GM19397 (cell line): Measurements from ENCODE around the gene CHRDL2.
A peak's percentile ranks its signal among the peaks of the same experiment; 100 is the strongest.
"Not testable (repeated sequence)": the region's sequence is repeated elsewhere in the genome, so short reads cannot be mapped to it uniquely, and the experiment has no call there.

Experiments used
- ATAC-seq: cut with Tn5 transposase; IDR thresholded peaks from one replicate; pipeline ENCODE4 v1.9.1; 2021; ENCODE audit warnings: mild to moderate bottlenecking, moderate library complexity; ENCODE audit not compliant: unreplicated experiment

CHRDL2 gene, protein sequence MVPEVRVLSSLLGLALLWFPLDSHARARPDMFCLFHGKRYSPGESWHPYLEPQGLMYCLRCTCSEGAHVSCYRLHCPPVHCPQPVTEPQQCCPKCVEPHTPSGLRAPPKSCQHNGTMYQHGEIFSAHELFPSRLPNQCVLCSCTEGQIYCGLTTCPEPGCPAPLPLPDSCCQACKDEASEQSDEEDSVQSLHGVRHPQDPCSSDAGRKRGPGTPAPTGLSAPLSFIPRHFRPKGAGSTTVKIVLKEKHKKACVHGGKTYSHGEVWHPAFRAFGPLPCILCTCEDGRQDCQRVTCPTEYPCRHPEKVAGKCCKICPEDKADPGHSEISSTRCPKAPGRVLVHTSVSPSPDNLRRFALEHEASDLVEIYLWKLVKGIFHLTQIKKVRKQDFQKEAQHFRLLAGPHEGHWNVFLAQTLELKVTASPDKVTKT

DNA sequence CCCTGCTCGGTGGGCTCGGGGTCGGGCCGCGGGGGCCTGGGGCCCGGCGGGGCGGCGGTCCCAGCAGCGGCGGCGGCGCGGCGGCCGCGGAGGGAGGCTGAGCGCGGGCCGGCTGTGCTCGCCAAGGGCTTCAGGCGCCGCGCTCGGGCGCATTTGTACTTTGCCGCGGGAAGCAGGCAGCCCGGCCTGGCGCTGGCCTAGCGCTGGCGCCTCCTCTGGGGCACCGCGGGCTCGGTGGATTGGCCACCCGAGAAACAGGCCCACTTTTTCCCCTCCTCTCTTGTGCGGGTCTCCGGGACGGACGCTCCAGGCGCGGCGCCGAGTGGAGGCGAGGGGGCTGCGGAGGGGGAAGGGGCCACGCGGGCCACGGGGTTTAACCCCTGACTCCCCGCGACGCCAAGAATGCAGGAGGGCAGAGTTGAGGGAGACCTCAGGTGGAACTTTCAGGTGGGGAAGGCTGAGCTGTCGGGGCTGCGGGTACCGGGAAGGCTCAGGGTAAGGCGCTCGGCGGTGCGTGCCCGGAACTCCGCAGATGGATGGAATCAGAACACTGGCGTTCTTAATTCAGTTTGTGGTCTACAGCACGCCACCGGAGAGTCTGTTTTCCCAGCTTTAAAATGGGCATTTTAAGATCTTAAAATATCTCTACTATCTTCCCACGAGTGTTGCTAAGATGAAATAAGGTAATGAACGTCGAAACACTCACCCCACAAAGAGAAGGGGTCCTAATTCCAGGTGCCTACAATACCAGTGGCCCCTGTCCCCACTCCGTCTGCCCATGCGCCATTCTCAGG, at the start of gene CHRDL2:
CHRDL2 (minus strand) TSS at position 126 of the 794 bp plus-strand sequence. CDS start 538 bp downstream, outside the sequence.
- ATAC-seq: no peak

DNA sequence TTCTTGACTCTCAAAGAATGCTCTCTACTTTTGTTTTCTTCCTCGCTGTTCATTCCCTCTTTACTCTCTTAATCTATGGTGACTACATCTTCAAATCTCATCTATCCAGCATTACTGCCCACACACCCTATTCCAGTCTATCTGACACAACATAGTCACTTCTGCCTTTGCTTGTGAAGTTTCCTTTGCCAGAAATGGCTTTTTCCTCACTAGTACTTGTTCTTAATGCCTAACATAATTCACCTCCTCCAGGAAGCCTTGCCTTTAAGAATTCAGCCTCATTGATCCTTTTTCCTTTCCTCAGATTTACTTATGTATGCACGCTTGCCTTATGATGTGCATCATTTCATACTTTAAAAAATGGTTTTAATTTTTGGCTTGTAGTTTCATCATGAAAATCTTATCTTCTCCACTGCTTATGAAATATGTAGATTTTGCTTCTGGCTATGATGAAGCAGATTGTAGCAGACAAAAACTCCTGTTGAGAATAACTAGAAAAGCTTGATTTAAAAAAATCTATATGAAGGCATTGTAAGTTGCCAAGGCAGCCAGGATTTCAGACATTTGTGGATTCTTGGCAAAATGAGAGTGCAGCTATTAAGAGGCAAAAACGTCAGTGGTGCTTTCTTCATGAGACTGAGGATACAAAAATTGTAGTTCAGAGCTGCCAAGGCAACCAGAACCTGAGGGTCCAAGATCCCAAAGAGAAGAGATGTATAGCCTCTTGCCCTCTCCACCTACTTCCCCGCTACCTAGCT, 49.2 kb upstream of the CHRDL2 start:
- ATAC-seq: no peak

DNA sequence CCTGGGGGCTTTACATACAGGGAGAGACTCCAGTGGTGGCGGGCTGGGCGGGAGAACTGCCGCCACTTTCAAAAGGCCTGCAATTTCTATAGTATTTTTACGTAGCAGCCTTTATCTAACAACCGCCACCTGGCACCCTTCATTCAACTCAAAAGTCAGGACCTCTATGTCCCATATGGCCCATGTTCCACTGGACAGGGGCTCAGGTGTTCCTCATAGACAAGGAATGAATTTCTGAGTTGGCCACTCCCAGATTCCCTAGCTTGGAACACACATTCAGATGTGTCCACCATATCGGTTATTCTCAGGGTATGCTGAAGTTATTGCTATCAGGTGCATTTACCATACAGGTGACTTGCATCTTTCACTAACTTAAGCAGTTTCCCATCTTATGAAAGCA, 47.4 kb upstream of the CHRDL2 start:
- no peak for ATAC-seq

DNA sequence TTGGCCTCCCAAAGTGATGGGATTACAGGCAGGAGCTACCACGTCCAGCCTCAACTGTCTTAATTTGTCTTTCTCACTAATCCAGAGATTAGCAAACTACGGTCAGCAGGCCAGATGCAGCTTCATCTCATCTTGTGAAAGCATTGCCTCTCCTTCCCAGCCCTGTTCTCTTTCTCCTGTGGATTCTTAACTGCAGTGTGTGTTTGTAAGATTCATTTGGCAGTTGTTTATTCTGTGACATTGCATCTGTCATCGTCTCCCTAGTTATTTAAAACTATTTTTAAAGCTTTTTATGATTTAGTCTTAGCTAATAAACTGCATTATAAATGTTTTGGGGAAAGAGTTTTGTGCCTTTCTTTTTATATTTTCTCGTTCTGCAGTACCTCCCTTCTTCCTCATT, 46.7 kb upstream of the CHRDL2 start:
- no peak for ATAC-seq

DNA sequence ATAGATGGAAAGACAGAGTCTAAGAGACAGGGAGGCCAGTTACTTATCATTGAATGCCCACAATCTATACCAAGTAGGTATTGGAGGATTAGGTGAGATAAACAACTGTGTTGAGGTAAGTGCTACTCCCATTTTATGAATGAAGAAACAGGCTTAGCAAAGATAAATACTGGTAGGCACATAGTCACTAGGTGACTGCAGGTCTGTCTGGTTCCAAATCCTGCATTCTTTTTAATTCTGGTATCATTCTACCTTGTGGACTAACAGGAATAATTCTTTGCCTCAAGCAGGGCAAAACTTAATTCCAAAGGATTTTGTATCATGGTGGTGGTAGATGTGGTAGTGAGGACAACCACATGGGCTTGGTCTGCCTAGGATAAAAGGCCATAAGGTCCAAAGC, 45.8 kb upstream of the CHRDL2 start:
- no peak for ATAC-seq

DNA sequence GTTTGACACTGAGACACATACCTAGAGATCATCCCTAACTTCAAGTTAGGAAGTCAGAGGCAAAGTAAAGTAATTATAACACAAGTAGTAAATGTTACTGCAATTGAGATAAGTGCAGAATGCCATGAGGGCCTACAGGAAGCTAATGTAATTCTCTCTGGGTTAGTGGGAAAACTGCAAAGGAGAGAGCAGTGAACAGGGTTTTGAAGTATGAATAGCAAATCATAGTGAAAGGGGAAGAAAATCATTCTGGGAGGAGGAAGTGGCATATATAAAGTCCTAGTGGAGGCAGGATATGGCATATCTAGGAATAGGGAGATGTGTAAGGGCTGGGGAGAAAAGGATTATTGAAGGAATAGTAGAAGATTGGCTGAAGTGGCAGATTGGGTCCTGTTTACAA, 45.3 kb upstream of the CHRDL2 start:
- ATAC-seq: no peak

DNA sequence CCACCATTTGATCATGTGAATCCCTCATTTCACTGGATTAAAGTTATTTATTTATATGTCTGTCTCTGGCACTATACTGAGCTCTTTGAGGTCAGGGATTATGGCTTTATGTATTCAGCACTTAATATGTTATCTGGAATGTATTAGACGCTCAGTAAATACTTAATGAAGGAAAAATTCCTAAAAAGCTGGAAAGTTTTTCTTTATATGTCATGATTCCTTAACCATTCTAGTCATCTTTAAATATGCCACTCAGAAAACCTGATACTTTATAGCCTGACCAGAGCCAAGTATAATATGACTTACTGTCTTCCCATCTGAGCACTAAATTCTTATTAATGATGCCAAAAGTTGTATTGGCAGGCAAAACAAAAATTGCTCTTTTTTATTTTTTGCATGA, 44.5 kb upstream of the CHRDL2 start:
- ATAC-seq: no peak

DNA sequence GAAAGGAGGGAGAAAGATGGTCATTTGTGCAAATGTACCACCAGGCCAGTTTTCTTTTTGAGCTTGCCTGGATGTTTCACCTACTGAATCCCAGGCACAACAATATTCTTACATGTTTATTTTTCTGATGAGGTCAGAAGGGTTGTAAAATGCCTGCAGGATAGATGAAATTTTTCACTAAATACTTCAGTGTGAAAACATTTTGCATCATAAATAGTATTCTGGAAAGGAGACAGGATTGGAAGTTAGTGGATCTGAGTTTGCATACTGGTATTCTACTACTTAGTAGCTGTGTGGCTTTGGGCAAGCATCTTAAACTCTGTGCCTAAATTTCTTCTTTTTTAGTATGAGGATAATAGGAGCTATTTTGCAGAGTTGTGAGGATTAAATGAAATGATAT, 42.2 kb upstream of the CHRDL2 start:
- ATAC-seq: no peak

DNA sequence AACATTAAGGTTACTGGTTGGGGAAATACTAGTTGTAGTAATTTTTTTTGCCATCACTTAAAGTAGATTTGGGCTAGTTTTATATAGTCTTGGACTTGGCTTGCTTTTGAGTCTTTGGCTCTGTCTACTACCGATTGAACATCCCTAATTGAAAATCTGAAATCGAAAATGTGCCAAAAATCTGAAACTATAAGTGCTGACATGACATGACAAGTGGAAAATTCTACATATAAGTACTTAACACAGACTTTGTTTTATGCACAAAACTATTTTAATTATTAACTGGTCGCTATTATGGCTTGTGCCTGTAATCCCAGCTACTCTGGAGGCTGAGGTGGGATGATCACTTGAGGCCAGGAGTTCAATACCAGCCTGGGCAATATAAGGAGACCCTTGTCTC, 39.9 kb upstream of the CHRDL2 start:
- no peak for ATAC-seq

DNA sequence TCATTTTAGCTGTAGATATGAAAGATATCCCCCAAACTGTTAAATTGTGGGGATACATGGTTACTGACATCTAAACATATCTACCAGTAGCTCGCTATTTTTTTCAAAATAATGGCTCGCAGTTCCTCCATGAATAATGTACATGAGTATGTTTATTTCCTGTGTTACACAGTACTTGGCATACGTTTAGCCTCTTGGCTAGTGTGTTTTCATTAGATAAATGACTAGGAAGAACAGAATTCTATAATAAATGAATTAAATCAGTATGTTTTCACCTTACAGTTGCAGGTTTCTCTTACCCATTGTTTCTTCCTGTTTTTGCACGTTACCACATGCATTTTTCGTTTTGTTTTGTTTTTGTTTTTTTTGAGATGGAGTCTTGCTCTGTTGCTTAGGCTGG, 39.2 kb upstream of the CHRDL2 start:
- no peak for ATAC-seq

DNA sequence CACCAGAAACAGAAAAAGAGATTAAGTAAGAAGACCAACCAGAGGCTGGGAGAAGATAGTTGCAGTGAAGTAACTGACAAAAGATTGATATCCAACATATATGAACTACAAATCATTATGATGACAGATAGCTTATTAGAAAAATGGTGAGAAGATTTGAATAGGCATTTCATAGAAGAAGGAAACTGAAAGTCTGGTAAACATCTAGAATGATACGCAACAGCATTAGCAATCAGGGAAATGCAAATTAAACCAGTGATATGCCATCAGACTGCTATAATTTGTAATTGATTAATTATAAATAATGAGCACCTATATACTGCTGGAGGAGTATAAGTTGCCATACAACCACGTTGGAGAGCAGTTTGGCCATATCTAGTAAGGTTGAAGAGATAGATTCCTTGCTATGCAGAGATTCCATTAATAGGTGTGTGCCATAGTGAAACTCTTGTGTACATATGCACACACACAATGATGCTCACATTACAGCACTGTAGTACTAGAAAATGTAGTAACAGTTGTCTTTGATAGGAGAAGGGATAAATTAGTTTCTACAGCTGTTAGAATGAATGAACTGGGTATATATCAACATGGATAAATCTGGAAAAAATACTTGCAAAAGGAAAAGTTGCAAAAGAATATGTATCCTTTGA, 38.0 kb upstream of the CHRDL2 start:
- no peak for ATAC-seq

DNA sequence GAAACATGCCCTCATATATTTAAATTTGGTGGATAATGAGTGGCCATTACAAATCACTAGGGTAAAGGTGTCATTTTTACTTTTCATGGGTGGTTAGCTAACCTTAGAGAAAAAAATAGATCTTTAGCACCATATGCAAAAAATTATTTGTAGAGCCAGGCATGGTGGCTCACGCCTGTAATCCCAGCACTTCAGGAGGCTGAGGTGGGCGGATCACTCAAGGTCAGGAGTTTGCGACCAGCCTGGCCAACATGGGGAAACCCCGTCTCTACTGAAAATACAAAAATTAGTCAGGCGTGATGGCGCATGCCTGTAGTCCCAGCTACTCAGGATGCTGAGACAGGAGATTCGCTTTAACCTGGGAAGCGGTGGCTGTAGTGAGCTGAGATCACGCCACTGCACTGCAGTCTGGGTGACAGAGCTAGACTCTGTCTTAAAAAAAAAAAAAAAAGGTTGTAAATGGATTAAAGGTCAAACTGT, 37.0 kb upstream of the CHRDL2 start:
- ATAC-seq: peak; percentile 63

DNA sequence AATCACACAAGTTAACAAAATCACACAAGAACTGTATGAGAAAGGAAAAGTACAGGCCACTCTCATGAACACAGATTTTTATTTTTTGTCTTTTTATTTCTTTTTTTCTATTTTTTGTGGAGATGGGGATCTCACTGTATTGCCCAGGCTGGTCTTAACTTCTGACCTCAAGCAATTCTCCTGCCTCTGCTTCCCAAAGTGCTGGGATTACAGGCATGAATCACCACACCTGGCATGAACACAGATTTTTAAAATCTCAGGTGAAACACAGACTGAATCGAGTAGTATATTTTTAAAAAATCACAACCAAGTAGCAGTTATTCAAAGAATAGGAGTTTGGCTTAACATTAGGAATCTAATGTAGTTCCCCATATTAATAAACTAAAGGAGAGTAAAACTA, 35.7 kb upstream of the CHRDL2 start:
- ATAC-seq: no peak

DNA sequence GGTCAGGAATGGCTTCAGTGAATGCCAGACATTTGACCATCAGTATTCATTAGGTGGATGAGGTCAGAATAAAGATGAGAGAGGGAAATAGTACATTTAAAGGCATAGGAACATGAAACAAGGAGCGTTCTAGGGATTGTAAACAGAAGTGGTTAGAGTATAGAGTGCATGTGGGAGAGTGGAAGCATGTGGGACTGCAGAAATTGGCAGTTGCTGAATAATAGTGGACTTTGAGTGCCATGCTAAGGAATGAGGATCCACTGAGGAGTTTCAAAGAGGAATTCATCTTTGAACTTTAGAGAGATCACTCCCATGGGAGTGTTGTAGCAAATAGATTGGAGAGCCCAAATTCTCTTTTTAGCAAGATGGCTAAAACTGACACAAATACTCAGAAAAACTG, 25.3 kb upstream of the CHRDL2 start:
- ATAC-seq: no peak

DNA sequence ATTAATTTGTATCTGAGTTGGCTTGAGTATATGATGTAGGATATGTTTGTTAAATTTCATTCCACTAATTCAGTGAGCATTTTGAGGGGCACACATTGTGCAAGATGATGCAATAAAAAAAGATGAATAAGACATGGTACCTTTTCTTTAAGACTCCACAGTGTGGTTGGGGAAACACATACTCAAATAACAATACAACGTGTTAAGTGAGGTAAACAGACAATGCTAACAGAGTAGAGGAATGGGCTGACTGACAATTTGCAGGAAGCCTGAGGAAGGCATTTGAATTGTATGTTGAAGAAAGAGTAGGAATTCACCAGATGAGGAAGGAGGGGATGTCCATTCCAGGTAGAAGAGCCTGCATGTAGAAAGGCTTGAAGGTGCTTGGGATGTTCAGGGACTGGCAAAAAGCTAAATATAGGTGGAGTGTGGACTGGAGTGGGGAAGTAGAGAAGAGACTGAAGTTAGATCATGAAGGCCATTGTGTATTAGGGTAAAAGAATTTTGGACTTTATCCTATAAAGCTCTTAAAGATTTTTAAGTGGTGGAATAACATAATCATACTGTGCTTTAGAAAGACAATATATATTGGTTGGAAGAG, 24.3 kb upstream of the CHRDL2 start:
- no peak for ATAC-seq

DNA sequence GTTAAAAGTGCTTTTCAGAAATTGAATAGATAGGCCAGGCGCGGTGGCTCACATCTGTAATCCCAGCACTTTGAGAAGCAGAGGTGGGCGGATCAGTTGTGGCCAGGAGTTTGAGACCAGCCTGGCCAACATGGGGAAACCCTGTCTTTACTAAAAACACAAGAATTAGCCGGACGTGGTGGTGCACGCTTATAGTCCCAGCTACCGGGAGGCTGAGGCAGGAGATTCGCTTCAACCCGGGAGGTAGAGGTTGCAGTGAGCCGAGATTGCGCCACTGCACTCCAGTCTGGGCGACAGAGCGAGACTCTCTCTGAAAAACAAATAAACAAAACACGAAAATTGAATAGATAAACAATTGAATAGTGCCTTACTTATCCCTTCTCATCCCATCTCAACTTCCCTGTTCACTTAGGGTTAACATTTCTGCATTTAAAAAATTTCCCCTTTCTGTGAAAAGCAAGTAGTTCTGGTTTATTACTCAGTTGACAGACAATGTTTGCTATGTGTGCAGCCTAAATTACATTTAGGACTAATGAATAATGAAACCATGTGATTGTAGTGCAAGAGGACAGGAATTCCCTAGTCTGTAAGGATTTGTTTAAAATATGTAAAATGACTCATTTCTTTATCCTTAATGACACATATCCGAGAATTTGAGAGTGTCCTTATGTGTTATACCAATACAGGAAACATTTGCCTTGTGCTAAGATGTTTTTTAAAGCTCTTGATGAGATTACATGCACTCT, 23.5 kb upstream of the CHRDL2 start:
- no peak for ATAC-seq

DNA sequence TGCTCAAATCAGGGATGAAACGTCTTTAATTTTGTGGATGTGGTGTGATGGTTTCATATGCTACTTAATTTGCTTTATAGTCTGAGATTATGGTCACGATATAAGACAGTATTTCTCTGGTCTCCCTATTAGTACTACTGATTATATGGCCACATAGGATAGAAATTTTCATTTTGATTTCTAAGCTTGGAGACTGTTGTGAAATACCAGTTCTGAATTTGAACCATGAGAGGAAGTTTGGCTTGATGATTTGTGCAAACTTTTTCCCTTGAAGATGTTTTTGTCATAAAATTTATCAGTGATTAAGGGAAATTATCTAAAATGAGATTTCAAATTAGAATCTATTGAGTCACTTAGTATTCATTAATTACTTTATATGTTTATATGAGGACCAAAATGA, 20.1 kb upstream of the CHRDL2 start:
- ATAC-seq: no peak

DNA sequence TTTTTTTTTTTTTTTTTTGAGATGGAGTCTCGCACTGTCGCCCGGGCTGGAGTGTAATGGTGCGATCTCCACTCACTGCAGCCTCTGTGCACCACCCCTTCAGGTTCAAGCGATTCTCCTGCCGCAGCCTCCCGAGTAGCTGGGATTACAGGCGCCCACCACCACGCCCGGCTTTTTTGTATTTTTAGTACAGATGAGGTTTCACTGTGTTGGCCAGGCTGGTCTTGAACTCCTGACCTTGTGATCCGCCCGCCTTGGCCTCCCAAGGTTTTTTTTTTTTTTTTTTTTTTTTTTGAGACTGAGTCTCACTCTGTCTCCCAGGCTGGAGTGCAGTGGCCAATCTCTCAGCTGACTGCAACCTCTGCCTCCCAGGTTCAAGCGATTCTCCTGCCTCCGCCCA, 19.4 kb upstream of the CHRDL2 start:
- not testable (repeated sequence) for ATAC-seq

DNA sequence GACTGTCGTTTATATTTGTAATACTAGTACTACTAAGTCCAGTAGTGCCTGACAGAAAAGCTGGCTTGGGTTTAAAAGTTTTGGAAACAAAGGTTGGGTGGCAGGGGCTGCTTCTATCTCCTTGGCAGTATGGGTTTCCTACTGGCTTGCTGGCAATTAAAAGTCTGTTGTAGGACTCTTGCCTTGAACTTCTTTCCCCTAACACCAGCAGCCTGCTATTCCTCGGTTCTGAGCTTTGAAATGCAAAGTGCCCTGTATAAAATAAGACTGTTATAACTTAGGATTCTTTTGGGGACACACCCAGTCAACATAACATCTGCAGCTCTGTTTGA, 18.7 kb upstream of the CHRDL2 start:
- no peak for ATAC-seq
